T-cell (primary cell): ENCODE data around the gene MRI1. TPM values are rescaled to one million over a fixed set of nuclear protein-coding genes. Genes with fewer than 3 reads are reported as not detected.

Experiments
- ATAC-seq, 4 experiments: fragments of 200-7000 bp in 3 of 4; fragments of 150-1000 bp in 1 of 4; cut with Tn5 transposase; replicated peaks in 1 of 4; 1 replicate in 3 of 4; 2 replicates in 1 of 4; pipeline ENCODE4 v1.10.0; 2021; ENCODE audit warnings: moderate library complexity in 3 of 4, mild to moderate bottlenecking in 2 of 4, moderate number of reproducible peaks in 1 of 4
- CTCF ChIA-PET, 2 donors: fragments of 300-600 bp; sonication (Branson Sonifier 250); formaldehyde crosslinking; loops; one replicate each; lab custom pipeline; 2022; ENCODE audit warnings: antibody characterized with exemption in 2 of 2; lab: Charles Lee
- POLR2A ChIA-PET, 2 donors: fragments of 300-600 bp; sonication (Branson Sonifier 250); formaldehyde crosslinking; loops; one replicate each; lab custom pipeline; 2022; ENCODE audit warnings: antibody characterized with exemption in 2 of 2; lab: Charles Lee
- DNase-seq, 35 experiments: peaks; one replicate each; pipeline versions ENCODE4 v3.0.0 to v3.0.0-alpha.2; 2013 to 2023
- H3K27ac ChIP-seq: one replicate; pipeline ENCODE4 v1.5.1; 2013; ENCODE audit warnings: low read length
- H3K27me3 ChIP-seq, 2 experiments: replicated peaks in 1 of 2; 1 replicate in 1 of 2; 2 replicates in 1 of 2; pipeline versions ENCODE4 v1.6.1 to v1.7.0; 2013; ENCODE audit warnings: low read length in 1 of 2, mixed read lengths in 1 of 2; ENCODE audit not compliant: control insufficient read depth in 2 of 2, insufficient read depth in 2 of 2; ENCODE audit errors: extremely low read depth in 1 of 2
- H3K36me3 ChIP-seq, 2 donors: 1 replicate in 1 of 2; 2 replicates in 1 of 2; pipeline versions ENCODE4 v1.6.1 to v1.7.0; 2013; ENCODE audit warnings: low read length in 1 of 2; ENCODE audit not compliant: control insufficient read depth in 2 of 2, insufficient read depth in 1 of 2; ENCODE audit errors: extremely low read depth in 1 of 2
- H3K4me1 ChIP-seq, 2 experiments: 1 replicate in 1 of 2; 2 replicates in 1 of 2; pipeline versions ENCODE4 v1.6.1 to v1.7.0; 2013; ENCODE audit warnings: low read length in 2 of 2, mixed read lengths in 1 of 2; ENCODE audit not compliant: insufficient read depth in 2 of 2, control insufficient read depth in 1 of 2; ENCODE audit errors: extremely low read depth in 1 of 2
- H3K4me3 ChIP-seq, 2 donors: 1 replicate in 1 of 2; 2 replicates in 1 of 2; pipeline versions ENCODE4 v1.5.1 to v1.7.0; 2013; ENCODE audit warnings: mild to moderate bottlenecking in 2 of 2, low read length in 1 of 2, moderate library complexity in 1 of 2; ENCODE audit not compliant: control insufficient read depth in 1 of 2; ENCODE audit errors: extremely low read depth in 1 of 2
- H3K9me3 ChIP-seq: 2 replicates; pipeline ENCODE4 v1.7.0; 2013
- H3K27ac Mint-ChIP-seq, 2 donors: one replicate each; pipeline ENCODE4 v1.8.0; 2020 to 2021; ENCODE audit warnings: mild to moderate bottlenecking in 2 of 2, mixed read lengths in 2 of 2
- H3K27me3 Mint-ChIP-seq, 2 donors: one replicate each; pipeline ENCODE4 v1.8.0; 2021 to 2022; ENCODE audit warnings: mixed read lengths in 2 of 2
- H3K36me3 Mint-ChIP-seq: one replicate; pipeline ENCODE4 v1.8.0; 2021; ENCODE audit warnings: mixed read lengths
- H3K4me1 Mint-ChIP-seq, 3 donors: one replicate each; pipeline ENCODE4 v1.8.0; 2020 to 2022; ENCODE audit warnings: mixed read lengths in 3 of 3, mild to moderate bottlenecking in 1 of 3
- H3K4me3 Mint-ChIP-seq, 3 donors: one replicate each; pipeline ENCODE4 v1.8.0; 2020 to 2022; ENCODE audit warnings: mild to moderate bottlenecking in 3 of 3, mixed read lengths in 3 of 3, moderate library complexity in 3 of 3
- H3K9me3 Mint-ChIP-seq, 3 donors: one replicate each; pipeline ENCODE4 v1.8.0; 2020 to 2022; ENCODE audit warnings: mixed read lengths in 3 of 3
- WGBS: methylation state at CpG from one replicate; pipeline ENCODE4 v1.1.5; 2013; ENCODE audit warnings: missing lambda C conversion rate; ENCODE audit not compliant: insufficient coverage; 5-methylcytosine and 5-hydroxymethylcytosine counted together
- total RNA-seq, 35 experiments: library from RNA in 6 of 35; stranded (reverse) in 6 of 35; fragments of 120-200 nt in 1 of 35; gene quantifications; one replicate each; pipeline versions ENCODE4 v1.2.1 to v1.2.4 and lab custom pipeline; 2013 to 2026

Gene MRI1
- total RNA-seq, 5 donors from 2014 or later (not counting 1 experiment from before 2014, with no cell fraction given): 37.6 to 107 (median 94.3) TPM

DNA sequence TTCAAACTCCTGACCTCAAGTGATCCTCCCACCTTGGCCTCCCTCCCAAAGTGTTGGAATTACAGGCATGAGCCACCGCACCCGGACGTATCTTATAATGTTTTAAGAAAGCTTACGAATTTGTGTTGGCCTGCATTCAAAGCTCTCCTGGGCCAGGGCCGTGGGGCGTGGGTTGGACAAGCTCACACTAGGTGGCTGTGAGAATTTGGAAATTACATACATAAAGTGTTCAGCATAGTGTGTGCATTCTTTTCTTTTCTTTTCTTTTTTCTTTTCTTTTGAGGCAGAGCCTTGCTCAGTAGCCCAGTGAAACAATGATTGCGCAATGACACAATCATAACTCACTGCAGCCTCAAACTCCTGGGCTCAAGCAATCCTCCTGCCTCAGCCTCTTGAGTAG lies 33.5 kb downstream of the MRI1 start:
- peaks cover 29 to 34% (median 33%) of the 10 kb centered on the region in 3 donors for H3K4me1 Mint-ChIP-seq
- POLR2A ChIA-PET: interaction anchor here (0.5 to 1.0 kb wide), 3 partner anchors 8 to 718 kb away, joined by 3 to 6 read pairs (median 4); no protein-coding TSS in a partner anchor
- Histone ChIP-seq H3K36me3 (peaks cover 0 to 3% of the 10 kb centered on the region in 2 donors), H3K4me3 (no peak overlapping the region), H3K4me1 (peaks cover 6 to 27% of the 10 kb centered on the region in 2 experiments), H3K9me3 (no peaks in the 10 kb centered on the region), H3K27ac (no peak overlapping the region), H3K27me3 (no peaks in the 10 kb centered on the region)
- no peak for ATAC-seq
- 96% methylated on average over 4 of the region's 7 CpGs for WGBS
- no peak overlapping the region for H3K4me3 Mint-ChIP-seq
- peaks cover 4% of the 10 kb centered on the region for H3K36me3 Mint-ChIP-seq
- no peaks in the 10 kb centered on the region for H3K27me3 Mint-ChIP-seq
- H3K27ac Mint-ChIP-seq: peak overlapping the region in 1 of 2 donors; percentile 39
- CTCF ChIA-PET: interaction anchor here (0.6 to 1.0 kb wide), 3 partner anchors 39 to 149 kb away, joined by 3 to 4 read pairs (median 3); no protein-coding TSS in a partner anchor
- H3K9me3 Mint-ChIP-seq: no peaks in the 10 kb centered on the region
- no peak for DNase-seq

DNA sequence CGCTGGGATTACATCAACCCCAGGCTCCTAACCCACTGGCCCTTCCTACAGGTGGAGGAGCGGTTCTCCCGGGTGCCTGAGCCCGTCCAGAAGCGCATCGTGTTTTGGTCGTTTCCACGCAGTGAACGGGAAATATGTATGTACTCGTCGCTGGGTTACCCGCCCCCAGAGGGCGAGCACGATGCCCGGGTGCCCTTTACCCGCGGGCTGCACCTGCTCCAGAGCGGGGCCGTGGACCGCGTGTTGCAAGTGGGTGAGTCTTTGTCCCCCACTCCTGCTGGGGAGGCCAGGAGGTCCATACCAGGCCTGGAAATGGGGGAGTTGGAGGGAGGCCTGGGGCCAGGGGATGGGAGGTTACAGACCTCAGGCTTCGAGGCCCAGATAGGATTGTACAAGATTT lies 35.3 kb downstream of the MRI1 start:
- WGBS: 96% methylated on average over 12 of the region's 22 CpGs
- Mint-ChIP-seq H3K36me3 (peaks cover 4% of the 10 kb centered on the region), H3K27ac (no peak overlapping the region), H3K9me3 (no peaks in the 10 kb centered on the region), H3K27me3 (no peaks in the 10 kb centered on the region), H3K4me3 (no peak overlapping the region), H3K4me1 (peaks cover 22 to 25% (median 24%) of the 10 kb centered on the region in 3 donors)
- H3K27me3 ChIP-seq: no peaks in the 10 kb centered on the region
- no peaks in the 10 kb centered on the region for H3K9me3 ChIP-seq
- ChIA-PET POLR2A (interaction anchor here in 1 of 2 donors (0.7 kb wide), 1 partner anchor 18 kb away, joined by 3 read pairs; no protein-coding TSS in a partner anchor), CTCF (interaction anchor here in 1 of 2 donors (0.6 kb wide), 2 partner anchors 57 to 72 kb away, joined by 4 to 6 read pairs; no protein-coding TSS in a partner anchor)
- no peak overlapping the region for H3K4me3 ChIP-seq
- no peak for ATAC-seq
- peaks cover 0 to 3% of the 10 kb centered on the region in 2 donors for H3K36me3 ChIP-seq
- no peak overlapping the region for H3K27ac ChIP-seq
- peaks cover 4 to 20% of the 10 kb centered on the region in 2 experiments for H3K4me1 ChIP-seq
- no peak for DNase-seq

DNA sequence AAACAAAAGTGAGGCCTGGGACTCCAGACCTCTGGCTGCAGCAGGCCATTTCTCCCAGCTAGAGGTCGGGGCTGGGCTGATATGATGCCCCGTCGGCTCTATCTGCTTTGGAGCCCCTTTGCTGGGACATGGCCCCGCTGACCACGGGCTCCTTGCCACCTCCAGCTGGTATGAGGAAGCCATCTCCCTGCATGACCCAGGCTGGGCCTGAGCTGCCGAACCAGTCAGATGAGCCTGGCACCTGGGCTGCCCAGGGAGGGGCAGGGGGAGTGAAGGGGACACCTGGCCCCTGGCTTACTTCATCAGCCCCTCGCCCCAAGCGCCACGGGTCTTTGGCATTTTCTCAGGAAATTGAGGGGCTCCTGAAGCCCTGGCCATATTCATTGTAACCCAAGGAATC lies 38.7 kb downstream of the MRI1 start:
- CTCF ChIA-PET: no interaction called here
- Mint-ChIP-seq H3K27me3 (no peaks in the 10 kb centered on the region), H3K4me3 (no peak overlapping the region), H3K36me3 (peaks cover 10% of the 10 kb centered on the region), H3K4me1 (peaks cover 1 to 7% (median 6%) of the 10 kb centered on the region in 3 donors), H3K9me3 (no peaks in the 10 kb centered on the region), H3K27ac (no peak overlapping the region)
- Histone ChIP-seq H3K4me3 (no peak overlapping the region), H3K9me3 (no peaks in the 10 kb centered on the region), H3K27ac (no peak overlapping the region), H3K36me3 (peaks cover 0 to 5% of the 10 kb centered on the region in 2 donors), H3K4me1 (no peaks in the 10 kb centered on the region), H3K27me3 (no peaks in the 10 kb centered on the region)
- POLR2A ChIA-PET: interaction anchor here in 1 of 2 donors (0.7 kb wide), 1 partner anchor 17 kb away, joined by 7 read pairs; no protein-coding TSS in a partner anchor
- DNase-seq: no peak
- WGBS: 95% methylated on average over 5 of the region's 9 CpGs
- ATAC-seq: no peak

DNA sequence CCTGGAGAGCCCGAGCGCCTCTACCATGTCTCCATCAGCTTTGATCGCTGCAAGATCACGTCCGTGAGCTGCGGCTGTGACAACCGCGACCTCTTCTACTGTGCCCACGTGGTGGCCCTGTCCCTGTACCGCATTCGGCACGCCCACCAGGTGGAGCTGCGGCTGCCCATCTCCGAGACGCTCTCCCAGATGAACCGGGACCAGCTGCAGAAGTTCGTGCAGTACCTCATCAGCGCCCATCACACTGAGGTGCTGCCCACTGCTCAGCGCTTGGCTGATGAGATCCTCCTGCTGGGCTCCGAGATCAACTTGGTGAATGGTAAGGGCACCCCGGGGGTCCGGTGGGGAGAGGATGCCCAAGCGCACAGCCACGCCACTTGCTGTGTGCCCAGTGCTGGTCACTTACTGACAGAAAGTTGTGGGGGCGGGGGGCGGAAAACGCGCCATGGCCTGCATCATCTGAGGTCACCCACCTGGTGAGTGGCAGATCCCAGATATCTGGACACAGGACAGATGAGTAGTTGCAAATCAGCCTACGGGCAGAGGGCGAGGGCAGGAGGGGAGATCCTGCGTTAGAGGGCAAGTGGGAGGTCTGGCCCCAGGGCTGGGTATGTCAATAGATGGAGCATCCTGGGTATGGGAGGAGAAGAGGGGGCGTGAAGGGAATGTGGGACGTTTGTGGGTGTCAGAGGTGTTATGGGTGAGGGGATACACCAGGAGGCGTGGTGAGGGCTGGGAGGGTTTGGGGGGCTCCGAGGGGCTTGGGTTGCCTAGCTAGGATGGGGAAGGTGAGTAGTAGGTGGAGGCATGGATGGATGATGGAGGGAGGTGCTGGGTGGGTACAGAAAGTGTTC lies 40.7 kb downstream of the MRI1 start:
- Mint-ChIP-seq H3K27ac (no peak overlapping the region), H3K36me3 (peaks cover 10% of the 10 kb centered on the region), H3K27me3 (no peaks in the 10 kb centered on the region), H3K4me1 (peaks cover 1 to 7% (median 6%) of the 10 kb centered on the region in 3 donors), H3K9me3 (no peaks in the 10 kb centered on the region), H3K4me3 (no peak overlapping the region)
- WGBS: 92% methylated on average over 35 of the region's 35 CpGs
- Histone ChIP-seq H3K4me3 (no peak overlapping the region), H3K27me3 (no peaks in the 10 kb centered on the region), H3K27ac (no peak overlapping the region), H3K36me3 (peaks cover 3 to 10% of the 10 kb centered on the region in 2 donors), H3K4me1 (no peaks in the 10 kb centered on the region), H3K9me3 (no peaks in the 10 kb centered on the region)
- DNase-seq: peak in 1 of 35 experiments; percentile 32
- POLR2A ChIA-PET: interaction anchor here in 1 of 2 donors (0.6 kb wide), 1 partner anchor 1185 kb away, joined by 3 read pairs; no protein-coding TSS in a partner anchor
- CTCF ChIA-PET: no interaction called here
- ATAC-seq: peak in 1 of 4 experiments; percentile 35

DNA sequence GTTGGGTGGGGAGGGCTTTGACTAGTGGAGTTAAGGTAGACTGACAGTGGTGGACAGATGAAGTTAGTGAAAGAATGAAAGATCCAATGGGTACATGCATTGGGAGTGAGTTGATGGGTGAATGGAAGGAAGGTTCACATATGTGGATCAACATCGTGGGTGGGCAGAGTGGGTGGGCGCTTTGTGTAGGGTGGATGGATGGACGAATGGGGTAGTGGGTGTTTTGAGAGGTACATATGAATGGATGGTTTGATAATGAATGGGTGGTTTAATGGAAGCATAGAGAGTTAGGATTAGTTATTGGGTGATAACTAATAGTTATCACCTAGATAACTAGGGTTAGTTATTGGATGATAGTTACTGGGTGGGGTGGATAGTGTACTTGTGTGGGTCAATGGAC lies 42.4 kb downstream of the MRI1 start:
- Histone ChIP-seq H3K4me1 (no peaks in the 10 kb centered on the region), H3K27me3 (no peaks in the 10 kb centered on the region), H3K36me3 (peaks cover 3 to 8% of the 10 kb centered on the region in 2 donors), H3K27ac (no peak overlapping the region), H3K4me3 (no peak overlapping the region), H3K9me3 (no peaks in the 10 kb centered on the region)
- POLR2A ChIA-PET: interaction anchor here in 1 of 2 donors (0.6 kb wide), 2 partner anchors 15 to 412 kb away, joined by 4 to 5 read pairs; no protein-coding TSS in a partner anchor
- DNase-seq (no peak), ATAC-seq (no peak)
- Mint-ChIP-seq H3K9me3 (no peaks in the 10 kb centered on the region), H3K36me3 (peaks cover 6% of the 10 kb centered on the region), H3K4me3 (no peak overlapping the region), H3K27ac (no peak overlapping the region), H3K4me1 (peaks cover 0 to 2% (median 1%) of the 10 kb centered on the region in 3 donors), H3K27me3 (no peaks in the 10 kb centered on the region)
- 83% methylated on average over 3 of the region's 3 CpGs for WGBS
- CTCF ChIA-PET: interaction anchor here in 1 of 2 donors (0.8 kb wide), 1 partner anchor 11 kb away, joined by 5 read pairs; the partner anchor contains the start of gene ZSWIM4

DNA sequence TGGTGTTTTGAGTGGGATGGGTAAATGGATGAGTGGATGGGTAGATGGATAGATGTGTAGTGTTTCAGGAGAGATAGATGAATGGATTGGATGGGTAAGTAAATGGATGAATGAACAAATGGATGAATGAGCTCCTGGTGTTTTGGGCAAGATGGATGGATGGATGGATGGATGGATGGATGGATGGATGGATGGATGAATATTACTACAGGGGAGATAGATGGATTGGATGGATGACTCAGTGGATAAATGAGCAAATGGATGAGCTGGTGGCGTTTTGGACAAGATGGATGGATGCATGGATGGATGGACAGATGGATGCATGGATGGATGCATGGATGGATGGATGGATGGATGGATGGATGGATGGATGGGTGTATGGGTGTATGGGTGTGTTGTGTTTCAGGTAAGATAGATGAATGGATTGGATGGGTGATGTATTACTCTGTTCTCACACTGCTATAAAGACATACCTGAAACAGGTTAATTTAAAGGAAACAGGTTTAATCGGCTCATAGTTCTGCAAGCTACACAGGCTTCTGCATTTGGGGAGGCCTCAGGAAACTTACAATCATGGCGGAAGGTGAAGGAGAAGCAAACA lies 43.2 kb downstream of the MRI1 start:
- H3K9me3 Mint-ChIP-seq: no peaks in the 10 kb centered on the region
- H3K4me1 ChIP-seq: no peaks in the 10 kb centered on the region
- H3K36me3 Mint-ChIP-seq: peaks cover 6% of the 10 kb centered on the region
- ChIA-PET POLR2A (interaction anchor here (0.6 kb wide), 3 partner anchors 14 to 411 kb away, joined by 3 to 5 read pairs (median 4); no protein-coding TSS in a partner anchor), CTCF (interaction anchor here in 1 of 2 donors (0.6 to 0.8 kb wide), 2 partner anchors 12 to 46 kb away, joined by 3 to 5 read pairs; partner anchors contain the start of gene ZSWIM4)
- H3K27ac ChIP-seq: no peak overlapping the region
- ATAC-seq (no peak), DNase-seq (no peak)
- WGBS: 100% methylated on average over 1 of the region's 3 CpGs
- H3K9me3 ChIP-seq: no peaks in the 10 kb centered on the region
- H3K27ac Mint-ChIP-seq: no peak overlapping the region
- peaks cover 0 to 2% (median 1%) of the 10 kb centered on the region in 3 donors for H3K4me1 Mint-ChIP-seq
- no peaks in the 10 kb centered on the region for H3K27me3 ChIP-seq
- H3K4me3 ChIP-seq: no peak overlapping the region
- no peaks in the 10 kb centered on the region for H3K27me3 Mint-ChIP-seq
- H3K36me3 ChIP-seq: peaks cover 3 to 8% of the 10 kb centered on the region in 2 donors
- no peak overlapping the region for H3K4me3 Mint-ChIP-seq
